Posterior vena cava (tissue), 2 donors: ENCODE results near the gene CAMTA1. TPM values are rescaled to one million over a fixed set of nuclear protein-coding genes. Genes with fewer than 3 reads are reported as not detected.
A peak's percentile ranks its signal among the peaks of the same experiment; 100 is the strongest.
"Not testable (repeated sequence)": the region's sequence is repeated elsewhere in the genome, so short reads cannot be mapped to it uniquely, and the experiment has no call there.

ENCODE experiments used
- DNase-seq: peaks from one replicate; pipeline ENCODE4 v3.0.0-alpha.2; 2020; ENCODE audit warnings: low spot score
- intact Hi-C, 2 donors: fragments of 100-400 bp; cut with DNase I; formaldehyde crosslinking; loops; one replicate each; pipeline versions ENCODE4 v1.14.1 to v1.14.2; 2022 to 2023
- total RNA-seq, 2 donors: library from RNA; stranded (reverse); fragmentation: NEBNext Ultra II Directional; extraction: Animal tissue kit (Norgen Biotek cat#: 25700); gene quantifications; one replicate each; pipeline ENCODE4 v1.2.1, GENCODE V29; 2021
- donor health status: DM: yes; HTN: yes; CAD: no.
- donor health status: DM: yes; HTN: yes; CAD: no.

CAMTA1 gene
- total RNA-seq, 2 donors from 2014 or later: 65.1 to 76.4 TPM

GRCh38 chr1:7380712-7381111, 595.5 kb downstream of the CAMTA1 start:
- DNase-seq: no peak
- intact Hi-C loops: no loop called here

GRCh38 chr1:7381729-7382128, 596.5 kb downstream of the CAMTA1 start:
- intact Hi-C loops, DNase-seq: not testable (repeated sequence)

- DNase-seq: no peak
These were observed 597.7 kb downstream of the CAMTA1 start for GRCh38 chr1:7382971-7383370.

GRCh38 chr1:7383671-7384520, 598.6 kb downstream of the CAMTA1 start:
- DNase-seq: peak; percentile 44
- intact Hi-C loops: no loop called here

More at GRCh38 chr1:7382971-7383370, 597.7 kb downstream of the CAMTA1 start:
- intact Hi-C loops: no loop called here

GRCh38 chr1:7384679-7385078, 599.4 kb downstream of the CAMTA1 start:
- intact Hi-C loops: no loop called here
- DNase-seq: peak; percentile 58

- intact Hi-C loops: no loop called here
- peak; percentile 66 for DNase-seq
These were observed 600.4 kb downstream of the CAMTA1 start for GRCh38 chr1:7385471-7386225.

- intact Hi-C loops: no loop called here
- peak; percentile 66 for DNase-seq
These were observed 601.2 kb downstream of the CAMTA1 start for GRCh38 chr1:7386226-7387052.

- intact Hi-C loops: no loop called here
- DNase-seq: no peak
These were observed 602.0 kb downstream of the CAMTA1 start for GRCh38 chr1:7387053-7387927.

- intact Hi-C loops: no loop called here
- DNase-seq: peak; percentile 69
These were observed 602.9 kb downstream of the CAMTA1 start for GRCh38 chr1:7388141-7388487.

- peak; percentile 75 for DNase-seq
- intact Hi-C loops: no loop called here
These were observed 603.4 kb downstream of the CAMTA1 start for GRCh38 chr1:7388488-7389185.

GRCh38 chr1:7389201-7389905, 604.1 kb downstream of the CAMTA1 start:
- peak; percentile 51 for DNase-seq
- intact Hi-C loops: no loop called here

GRCh38 chr1:7389906-7390603, 604.8 kb downstream of the CAMTA1 start:
- DNase-seq: peak; percentile 79
- intact Hi-C loops: no loop called here

GRCh38 chr1:7390604-7391000, 605.3 kb downstream of the CAMTA1 start:
- intact Hi-C loops: no loop called here
- DNase-seq: peak; percentile 38

- intact Hi-C loops: no loop called here
- no peak for DNase-seq
These were observed 607.9 kb downstream of the CAMTA1 start for GRCh38 chr1:7393136-7393535.

- intact Hi-C loops: no loop called here
- no peak for DNase-seq
These were observed 610.0 kb downstream of the CAMTA1 start for GRCh38 chr1:7395251-7395650.

- intact Hi-C loops: no loop called here
- no peak for DNase-seq
These were observed 613.7 kb downstream of the CAMTA1 start for GRCh38 chr1:7398982-7399381.

- intact Hi-C loops: no loop called here
These were observed 614.4 kb downstream of the CAMTA1 start for GRCh38 chr1:7399514-7400125.

More at GRCh38 chr1:7399514-7400125, 614.4 kb downstream of the CAMTA1 start:
- DNase-seq: no peak
